Parathyroid adenoma (tissue), 2 donors: Measurements from ENCODE around the gene TAF15.
A peak's percentile ranks its signal among the peaks of the same experiment; 100 is the strongest.

Source experiments
- H2AFZ ChIP-seq: fragments of 300-600 bp; sonication (generic); one replicate; pipeline ENCODE4 v1.7.0; 2017; ENCODE audit warnings: antibody characterized with exemption, mild to moderate bottlenecking
- H3K27ac ChIP-seq: fragments of 300-600 bp; sonication (generic); one replicate; pipeline ENCODE4 v1.7.0; 2017
- H3K27me3 ChIP-seq: fragments of 300-600 bp; sonication (generic); one replicate; pipeline ENCODE4 v1.7.0; 2017; ENCODE audit warnings: low read length; ENCODE audit not compliant: control insufficient read depth, insufficient read depth
- H3K36me3 ChIP-seq: fragments of 300-600 bp; sonication (generic); one replicate; pipeline ENCODE4 v1.7.0; 2017; ENCODE audit warnings: low read length; ENCODE audit not compliant: control insufficient read depth, insufficient read depth
- H3K4me1 ChIP-seq: fragments of 300-600 bp; sonication (generic); one replicate; pipeline ENCODE4 v1.7.0; 2017; ENCODE audit warnings: control low read depth
- H3K4me2 ChIP-seq: fragments of 300-600 bp; sonication (generic); one replicate; pipeline ENCODE4 v1.7.0; 2017; ENCODE audit warnings: low read length
- H3K4me3 ChIP-seq: fragments of 300-600 bp; sonication (generic); one replicate; pipeline ENCODE4 v1.7.0; 2017; ENCODE audit warnings: low read depth, low read length
- H3K79me2 ChIP-seq: fragments of 300-600 bp; sonication (generic); one replicate; pipeline ENCODE4 v1.7.0; 2017; ENCODE audit warnings: control low read depth
- H3K9ac ChIP-seq: fragments of 300-600 bp; sonication (generic); one replicate; pipeline ENCODE4 v1.7.0; 2017; ENCODE audit warnings: mild to moderate bottlenecking
- H3K9me3 ChIP-seq: fragments of 300-600 bp; sonication (generic); one replicate; pipeline ENCODE4 v1.7.0; 2017; ENCODE audit warnings: low read length; ENCODE audit not compliant: control insufficient read depth
- TF ChIP-seq, protein P1 (sequence below): fragments of 300-600 bp; sonication (generic); IDR thresholded peaks from one replicate; pipeline ENCODE4 v1.7.0; 2017; ENCODE audit warnings: antibody characterized with exemption, mild to moderate bottlenecking
- donor health status: primary hyperparathyroidism.

The TAF15 gene

GRCh38 chr17:35790841-35791240, 18.4 kb upstream of the TAF15 start:
- no peaks in the 10 kb centered on the region for H3K36me3 ChIP-seq
- H3K27me3 ChIP-seq, result no peaks in the 10 kb centered on the region
- no peak overlapping the region for H3K4me3 ChIP-seq
- H2AFZ ChIP-seq, result no peak overlapping the region
- TF ChIP-seq, protein P1, sequence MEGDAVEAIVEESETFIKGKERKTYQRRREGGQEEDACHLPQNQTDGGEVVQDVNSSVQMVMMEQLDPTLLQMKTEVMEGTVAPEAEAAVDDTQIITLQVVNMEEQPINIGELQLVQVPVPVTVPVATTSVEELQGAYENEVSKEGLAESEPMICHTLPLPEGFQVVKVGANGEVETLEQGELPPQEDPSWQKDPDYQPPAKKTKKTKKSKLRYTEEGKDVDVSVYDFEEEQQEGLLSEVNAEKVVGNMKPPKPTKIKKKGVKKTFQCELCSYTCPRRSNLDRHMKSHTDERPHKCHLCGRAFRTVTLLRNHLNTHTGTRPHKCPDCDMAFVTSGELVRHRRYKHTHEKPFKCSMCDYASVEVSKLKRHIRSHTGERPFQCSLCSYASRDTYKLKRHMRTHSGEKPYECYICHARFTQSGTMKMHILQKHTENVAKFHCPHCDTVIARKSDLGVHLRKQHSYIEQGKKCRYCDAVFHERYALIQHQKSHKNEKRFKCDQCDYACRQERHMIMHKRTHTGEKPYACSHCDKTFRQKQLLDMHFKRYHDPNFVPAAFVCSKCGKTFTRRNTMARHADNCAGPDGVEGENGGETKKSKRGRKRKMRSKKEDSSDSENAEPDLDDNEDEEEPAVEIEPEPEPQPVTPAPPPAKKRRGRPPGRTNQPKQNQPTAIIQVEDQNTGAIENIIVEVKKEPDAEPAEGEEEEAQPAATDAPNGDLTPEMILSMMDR, result no peak
- no peaks in the 10 kb centered on the region for H3K4me1 ChIP-seq
- no peaks in the 10 kb centered on the region for H3K79me2 ChIP-seq
- no peak overlapping the region for H3K4me2 ChIP-seq
- no peaks in the 10 kb centered on the region for H3K9me3 ChIP-seq
- no peak overlapping the region for H3K27ac ChIP-seq
- no peak overlapping the region for H3K9ac ChIP-seq

GRCh38 chr17:35791681-35792350, 17.5 kb upstream of the TAF15 start:
- H3K4me2 ChIP-seq, result no peak overlapping the region
- no peak overlapping the region for H2AFZ ChIP-seq
- TF ChIP-seq, protein P1, result no peak
- no peaks in the 10 kb centered on the region for H3K4me1 ChIP-seq
- H3K79me2 ChIP-seq, result no peaks in the 10 kb centered on the region
- H3K9me3 ChIP-seq, result no peaks in the 10 kb centered on the region
- no peak overlapping the region for H3K9ac ChIP-seq
- H3K36me3 ChIP-seq, result no peaks in the 10 kb centered on the region
- H3K4me3 ChIP-seq, result no peak overlapping the region
- H3K27me3 ChIP-seq, result no peaks in the 10 kb centered on the region
- H3K27ac ChIP-seq, result no peak overlapping the region

DNA sequence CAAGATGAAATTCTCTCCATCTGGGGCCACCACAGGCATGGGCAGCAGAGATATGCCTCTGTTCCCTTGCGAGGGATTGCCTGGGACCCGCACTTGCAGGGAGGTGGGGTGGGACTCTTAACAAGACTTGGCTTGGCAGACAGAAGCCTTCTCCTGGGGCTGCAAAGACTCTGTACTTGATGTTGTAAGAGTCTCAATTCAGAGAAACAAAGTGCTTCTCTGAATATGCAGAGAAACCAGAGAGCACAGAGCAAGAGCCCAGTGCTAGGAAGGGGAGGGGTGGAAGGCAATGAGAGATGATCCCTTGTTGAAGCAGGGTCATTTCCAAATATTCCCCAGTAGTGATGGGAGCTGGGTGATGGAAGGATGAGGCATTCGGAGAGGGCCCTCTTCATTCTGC, 16.0 kb upstream of the TAF15 start:
- Histone ChIP-seq H3K79me2 (no peaks in the 10 kb centered on the region), H3K27ac (no peak overlapping the region), H2AFZ (no peak overlapping the region), H3K9me3 (no peaks in the 10 kb centered on the region), H3K9ac (no peak overlapping the region), H3K4me1 (no peaks in the 10 kb centered on the region), H3K4me3 (no peak overlapping the region), H3K36me3 (no peaks in the 10 kb centered on the region), H3K27me3 (no peaks in the 10 kb centered on the region), H3K4me2 (no peak overlapping the region)
- TF ChIP-seq, protein P1, result no peak

DNA sequence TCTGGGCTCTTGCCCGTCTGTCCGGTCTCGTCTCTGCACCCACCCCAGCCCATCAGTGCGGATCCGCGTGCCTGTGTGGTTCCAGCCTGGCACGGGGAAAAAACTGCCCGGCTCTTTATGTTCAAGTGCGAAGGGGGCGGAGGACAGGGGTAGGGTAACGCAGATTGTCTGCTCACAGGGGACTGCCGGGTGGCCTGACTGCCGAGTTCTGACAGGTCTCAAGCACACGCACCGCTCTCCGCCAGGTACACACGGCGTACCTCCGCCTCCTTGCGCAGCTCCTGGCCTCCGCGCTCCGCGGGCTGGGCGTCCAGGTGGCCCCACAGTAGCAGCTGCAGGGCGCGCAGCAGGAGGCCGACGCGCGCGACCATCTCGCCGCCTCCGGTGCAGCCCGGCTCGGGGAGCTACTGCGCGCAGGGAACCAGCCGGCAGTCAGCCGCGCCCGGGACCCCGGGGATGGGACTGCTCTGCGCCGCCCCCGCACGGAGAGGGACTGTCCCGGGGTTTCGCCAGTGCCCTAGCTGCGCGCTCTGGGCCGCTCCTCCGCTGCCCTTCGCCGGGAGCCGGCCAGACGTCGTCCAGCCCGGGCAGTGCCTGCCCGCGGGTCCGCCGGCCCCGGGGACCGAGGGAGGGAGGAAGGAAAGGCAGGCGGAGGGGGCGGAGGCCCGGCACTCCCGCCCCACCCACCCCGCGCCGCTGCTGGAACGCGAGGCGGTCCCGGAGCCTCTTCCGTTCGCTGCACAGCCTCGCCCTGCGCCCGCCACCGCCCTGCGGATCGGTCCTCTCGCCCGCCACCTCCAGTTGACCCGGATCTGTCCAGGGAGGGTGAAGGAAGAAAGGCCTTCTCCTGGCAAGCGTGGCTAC, 14.0 kb upstream of the TAF15 start, which contains the start of gene MMP28:
MMP28 (minus strand) TSS at position 635 of the 864 bp plus-strand sequence; CDS start at position 371, 264 bp downstream.
- peak within 1 kb of the TSS; percentile 74 for H3K4me2 ChIP-seq
- peak within 1 kb of the TSS; percentile 47 for H3K4me3 ChIP-seq
- H3K27ac ChIP-seq, result no peak within 1 kb of the TSS
- TF ChIP-seq, protein P1, result no peak
- H3K9me3 ChIP-seq, result no peaks in the 10 kb centered on the region
- no peak within 1 kb of the TSS for H3K9ac ChIP-seq
- H3K4me1 ChIP-seq, result peaks cover 5% of the 10 kb centered on the region
- no peaks in the 10 kb centered on the region for H3K36me3 ChIP-seq
- no peaks in the 10 kb centered on the region for H3K27me3 ChIP-seq
- peak within 1 kb of the TSS; percentile 86 for H2AFZ ChIP-seq
- H3K79me2 ChIP-seq, result no peaks in the 10 kb centered on the region
